SK-N-SH treated with all-trans-retinoic acid at 6 μM for 48 hours (cell line): ENCODE measurements around the gene ADCY5.

Experiments used
- ATAC-seq: fragments of 200-7000 bp; cut with Tn5 transposase; 3 replicates; pipeline ENCODE4 v1.9.1; 2020; ENCODE audit warnings: mild to moderate bottlenecking, moderate library complexity
- ARNTL ChIP-seq: fragments of 450-650 bp; formaldehyde crosslinking; IDR thresholded peaks from 2 replicates; pipeline ENCODE4 v1.5.0; 2020; ENCODE audit warnings: low read depth, mild to moderate bottlenecking, moderate library complexity, borderline replicate concordance
- CSDC2 ChIP-seq: fragments of 250-450 bp; sonication (Bioruptor Pico); IDR thresholded peaks from 2 replicates; pipeline ENCODE4 v1.5.0; 2020; ENCODE audit warnings: mild to moderate bottlenecking, moderate library complexity
- ESRRG ChIP-seq: fragments of 250-450 bp; sonication (Bioruptor Pico); IDR thresholded peaks from 2 replicates; pipeline ENCODE4 v1.6.1; 2021; ENCODE audit warnings: mild to moderate bottlenecking
- GLIS3 ChIP-seq: fragments of 250-450 bp; sonication (Bioruptor Pico); IDR thresholded peaks from 2 replicates; pipeline ENCODE4 v1.5.0; 2020; ENCODE audit warnings: mild to moderate bottlenecking, moderate library complexity
- OSR1 ChIP-seq: fragments of 250-450 bp; sonication (Bioruptor Pico); IDR thresholded peaks from 2 replicates; pipeline ENCODE4 v1.8.0; 2022; ENCODE audit warnings: moderate library complexity, mild to moderate bottlenecking, inconsistent platforms
- PATZ1 ChIP-seq: fragments of 250-450 bp; sonication (Bioruptor Pico); IDR thresholded peaks from 2 replicates; pipeline ENCODE4 v1.8.0; 2020; ENCODE audit warnings: mild to moderate bottlenecking, moderate library complexity, borderline replicate concordance
- POU6F1 ChIP-seq: fragments of 250-450 bp; sonication (Bioruptor Pico); IDR thresholded peaks from 2 replicates; pipeline ENCODE4 v1.8.0; 2021; ENCODE audit warnings: low read depth, mild to moderate bottlenecking, moderate library complexity, borderline replicate concordance
- RARB ChIP-seq: fragments of 250-450 bp; sonication (Bioruptor Pico); IDR thresholded peaks from 2 replicates; pipeline ENCODE4 v1.8.0; 2021; ENCODE audit warnings: mild to moderate bottlenecking, moderate library complexity
- SNAI2 ChIP-seq: fragments of 250-450 bp; sonication (Bioruptor Pico); IDR thresholded peaks from 2 replicates; pipeline ENCODE4 v1.5.0; 2020; ENCODE audit warnings: mild to moderate bottlenecking, moderate library complexity
- TCF4 ChIP-seq: fragments of 250-450 bp; sonication (Bioruptor Pico); IDR thresholded peaks from 2 replicates; pipeline ENCODE4 v1.8.0; 2021; ENCODE audit warnings: mild to moderate bottlenecking, moderate library complexity, borderline replicate concordance
- TOX ChIP-seq: fragments of 250-450 bp; sonication (Bioruptor Pico); IDR thresholded peaks from 2 replicates; pipeline ENCODE4 v1.8.0; 2021; ENCODE audit warnings: mild to moderate bottlenecking, moderate library complexity, borderline replicate concordance
- TSHZ2 ChIP-seq: fragments of 250-450 bp; sonication (Bioruptor Pico); IDR thresholded peaks from 2 replicates; pipeline ENCODE4 v1.5.0; 2020; ENCODE audit warnings: mild to moderate bottlenecking, moderate library complexity
- ZC3H10 ChIP-seq: fragments of 250-450 bp; sonication (Bioruptor Pico); IDR thresholded peaks from 2 replicates; pipeline ENCODE4 v1.5.1; 2021; ENCODE audit warnings: mild to moderate bottlenecking, moderate library complexity
- ZNF565 ChIP-seq: fragments of 450-650 bp; formaldehyde crosslinking; conservative IDR thresholded peaks from 2 replicates; pipeline ENCODE4 v1.5.0; 2020; ENCODE audit warnings: low read depth, mild to moderate bottlenecking, moderate library complexity
- TF ChIP-seq, protein P1 (sequence below): fragments of 250-450 bp; sonication (Bioruptor Pico); IDR thresholded peaks from 2 replicates; pipeline ENCODE4 v1.5.1; 2021; ENCODE audit warnings: mild to moderate bottlenecking, moderate library complexity

Gene ADCY5

GRCh38 chr3:123476967-123477750 is 28.3 kb upstream of the ADCY5 start:
- ATAC-seq, result no peak
- TF ChIP-seq TOX (no peak), TSHZ2 (CRISPR knock-in tag) (no peak), TCF4 (CRISPR knock-in tag) (no peak), ZC3H10 (CRISPR knock-in tag) (no peak), RARB (CRISPR knock-in tag) (no peak)
- TF ChIP-seq, protein P1, sequence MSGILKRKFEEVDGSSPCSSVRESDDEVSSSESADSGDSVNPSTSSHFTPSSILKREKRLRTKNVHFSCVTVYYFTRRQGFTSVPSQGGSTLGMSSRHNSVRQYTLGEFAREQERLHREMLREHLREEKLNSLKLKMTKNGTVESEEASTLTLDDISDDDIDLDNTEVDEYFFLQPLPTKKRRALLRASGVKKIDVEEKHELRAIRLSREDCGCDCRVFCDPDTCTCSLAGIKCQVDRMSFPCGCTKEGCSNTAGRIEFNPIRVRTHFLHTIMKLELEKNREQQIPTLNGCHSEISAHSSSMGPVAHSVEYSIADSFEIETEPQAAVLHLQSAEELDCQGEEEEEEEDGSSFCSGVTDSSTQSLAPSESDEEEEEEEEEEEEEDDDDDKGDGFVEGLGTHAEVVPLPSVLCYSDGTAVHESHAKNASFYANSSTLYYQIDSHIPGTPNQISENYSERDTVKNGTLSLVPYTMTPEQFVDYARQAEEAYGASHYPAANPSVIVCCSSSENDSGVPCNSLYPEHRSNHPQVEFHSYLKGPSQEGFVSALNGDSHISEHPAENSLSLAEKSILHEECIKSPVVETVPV (CRISPR knock-in tag), result no peak

- no peak for ATAC-seq
Measured at GRCh38 chr3:123475786-123476185, 26.9 kb upstream of the ADCY5 start.

DNA sequence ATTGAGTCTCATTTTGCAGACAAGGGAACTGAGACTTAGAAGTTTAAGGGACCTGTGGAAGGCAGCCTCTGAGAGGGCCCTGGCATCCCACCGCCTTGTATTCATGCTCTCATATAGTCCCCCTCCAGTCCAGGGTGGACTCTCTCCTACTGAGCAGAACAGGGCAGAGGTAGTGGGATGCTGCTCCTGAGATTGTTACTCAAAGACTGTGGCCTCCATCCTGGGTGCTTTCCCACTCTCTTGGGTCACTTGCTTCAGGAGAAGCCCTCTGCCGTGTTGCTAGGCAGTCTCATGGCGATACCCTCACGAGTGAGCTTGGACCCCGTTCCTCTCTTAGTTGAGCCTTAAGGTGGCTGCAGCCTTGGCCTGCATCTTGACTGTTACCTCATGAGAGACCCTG is 22.2 kb upstream of the ADCY5 start:
- no peak for TF ChIP-seq ARNTL (CRISPR knock-in tag)
- no peak for TF ChIP-seq RARB (CRISPR knock-in tag)
- no peak for TF ChIP-seq CSDC2 (CRISPR knock-in tag)
- no peak for TF ChIP-seq ESRRG (CRISPR knock-in tag)
- TF ChIP-seq POU6F1 (CRISPR knock-in tag), result no peak
- no peak for ATAC-seq

More at GRCh38 chr3:123475786-123476185, 26.9 kb upstream of the ADCY5 start:
- TF ChIP-seq GLIS3 (CRISPR knock-in tag) (no peak), RARB (CRISPR knock-in tag) (no peak), PATZ1 (CRISPR knock-in tag) (no peak), SNAI2 (CRISPR knock-in tag) (no peak), ZNF565 (no peak), CSDC2 (CRISPR knock-in tag) (no peak), POU6F1 (CRISPR knock-in tag) (no peak), TCF4 (CRISPR knock-in tag) (no peak), ZC3H10 (CRISPR knock-in tag) (no peak)

DNA sequence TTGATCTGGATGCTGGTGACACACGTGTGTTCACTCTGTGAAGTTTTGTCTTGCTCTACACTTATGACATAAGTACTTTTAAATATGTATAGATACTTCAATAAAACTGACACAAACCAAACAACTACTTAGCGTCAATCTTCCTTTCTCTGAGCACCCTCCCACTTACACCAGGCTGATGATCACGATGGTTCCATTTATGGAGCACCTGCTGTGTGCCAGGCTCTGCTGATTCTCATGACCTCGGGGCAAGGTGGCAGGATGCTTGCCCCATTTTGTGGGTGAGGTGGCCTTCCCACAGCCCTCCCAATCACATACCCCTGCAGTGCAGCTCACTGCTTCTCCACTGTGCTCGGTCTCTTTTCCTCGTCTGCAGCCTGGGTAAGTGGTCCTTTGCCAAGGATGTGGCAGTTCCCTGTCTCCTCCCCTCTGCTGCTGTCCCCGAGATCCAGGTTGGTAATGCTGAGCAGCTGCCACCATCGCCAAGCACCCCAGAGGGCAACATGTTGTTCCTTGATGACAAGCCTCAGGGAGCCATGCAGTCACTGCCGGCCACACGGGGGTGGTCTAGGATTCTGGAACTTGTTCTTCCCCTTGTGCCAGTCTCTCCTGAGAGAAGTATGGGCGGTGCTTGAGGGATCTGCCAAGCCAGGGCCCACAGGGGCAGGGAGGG is 20.6 kb upstream of the ADCY5 start:
- no peak for ATAC-seq
- TF ChIP-seq RARB (CRISPR knock-in tag) (no peak), CSDC2 (CRISPR knock-in tag) (no peak), TSHZ2 (CRISPR knock-in tag) (no peak), OSR1 (CRISPR knock-in tag) (no peak)
